COLO668 (cell line): ENCODE results near the gene ICA1.
"Not testable (repeated sequence)": the region's sequence is repeated elsewhere in the genome, so short reads cannot be mapped to it uniquely, and the experiment has no call there.

Source experiments
- DNase-seq: peaks from one replicate; lab custom pipeline; 2025; ENCODE audit not compliant: unreplicated experiment; lab: John Stamatoyannopoulos, UW

ICA1 gene

GRCh38 chr7:8109196-8110022 is 152.6 kb downstream of the ICA1 start:
- no peak for DNase-seq

DNA sequence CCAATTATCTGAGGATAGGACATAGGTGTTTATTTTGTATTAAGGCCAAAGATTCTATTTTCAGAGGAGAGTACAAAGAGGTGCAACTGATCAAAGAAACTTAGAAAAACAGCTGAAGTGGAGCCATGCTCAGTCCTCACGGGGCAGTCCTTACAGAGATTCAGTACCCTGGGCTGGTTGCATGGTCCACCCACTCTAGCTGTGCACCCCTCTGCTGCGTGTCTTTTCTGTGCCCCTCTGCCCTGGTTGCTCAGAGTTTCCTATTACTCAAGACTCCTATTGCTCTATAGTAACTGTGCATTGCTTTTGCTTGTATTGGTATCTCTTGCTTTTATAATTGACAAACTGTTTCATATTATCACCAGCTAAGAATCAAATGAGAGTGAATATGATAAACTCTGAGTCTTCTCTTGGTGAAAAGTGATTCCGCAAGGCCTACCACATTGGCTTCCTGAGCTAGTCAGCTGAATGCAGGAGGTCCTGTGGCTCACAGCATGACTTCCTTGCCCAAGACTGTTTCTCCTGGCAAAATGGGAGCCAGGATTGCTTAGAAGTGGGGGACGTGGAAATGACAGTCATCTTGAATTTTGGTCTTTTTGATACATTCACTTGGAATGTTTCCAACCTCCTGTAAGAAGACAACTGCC is 156.4 kb downstream of the ICA1 start:
- no peak for DNase-seq

DNA sequence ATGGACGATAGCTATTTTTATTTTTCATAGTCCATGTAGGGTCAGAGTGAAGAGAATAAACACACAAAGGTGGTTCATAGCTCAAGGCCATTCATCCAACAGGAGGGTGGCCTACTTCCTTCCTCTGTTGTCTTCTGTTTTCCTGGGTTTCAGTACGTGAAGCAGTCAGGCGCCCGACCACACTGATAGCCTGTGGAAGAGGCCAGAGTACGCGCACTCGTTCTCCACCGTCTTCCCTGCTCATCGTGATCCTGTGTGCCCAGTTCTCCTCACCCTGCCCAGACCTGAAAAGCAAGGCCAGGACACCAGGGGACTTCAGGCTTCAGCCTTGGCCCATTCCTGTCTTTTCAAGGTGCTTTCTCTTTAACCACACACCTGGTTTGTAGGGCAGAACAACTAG is 158.7 kb downstream of the ICA1 start:
- no peak for DNase-seq

- not testable (repeated sequence) for DNase-seq
Measured at GRCh38 chr7:8101292-8101691, 160.7 kb downstream of the ICA1 start.

GRCh38 chr7:8094164-8095140 is 167.5 kb downstream of the ICA1 start:
- no peak for DNase-seq

DNA sequence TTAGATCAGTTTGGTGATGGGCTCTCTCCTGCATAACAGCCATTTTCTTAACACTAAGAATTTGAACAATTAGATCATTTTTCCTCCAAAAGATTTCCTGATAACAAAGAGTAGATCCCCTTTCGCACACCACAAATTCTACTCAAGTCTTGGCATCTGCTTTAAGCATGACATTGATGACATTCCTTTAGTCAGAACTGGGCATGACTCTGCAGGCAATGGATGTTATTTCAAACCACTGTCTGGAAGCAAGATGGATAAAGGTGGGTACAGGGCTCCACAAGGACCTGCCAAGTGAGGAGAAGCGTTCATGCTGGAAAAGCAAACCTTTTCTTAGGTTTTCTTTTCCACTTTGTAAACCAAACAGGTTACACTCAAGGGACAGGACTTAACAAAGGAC is 169.8 kb downstream of the ICA1 start:
- no peak for DNase-seq

DNA sequence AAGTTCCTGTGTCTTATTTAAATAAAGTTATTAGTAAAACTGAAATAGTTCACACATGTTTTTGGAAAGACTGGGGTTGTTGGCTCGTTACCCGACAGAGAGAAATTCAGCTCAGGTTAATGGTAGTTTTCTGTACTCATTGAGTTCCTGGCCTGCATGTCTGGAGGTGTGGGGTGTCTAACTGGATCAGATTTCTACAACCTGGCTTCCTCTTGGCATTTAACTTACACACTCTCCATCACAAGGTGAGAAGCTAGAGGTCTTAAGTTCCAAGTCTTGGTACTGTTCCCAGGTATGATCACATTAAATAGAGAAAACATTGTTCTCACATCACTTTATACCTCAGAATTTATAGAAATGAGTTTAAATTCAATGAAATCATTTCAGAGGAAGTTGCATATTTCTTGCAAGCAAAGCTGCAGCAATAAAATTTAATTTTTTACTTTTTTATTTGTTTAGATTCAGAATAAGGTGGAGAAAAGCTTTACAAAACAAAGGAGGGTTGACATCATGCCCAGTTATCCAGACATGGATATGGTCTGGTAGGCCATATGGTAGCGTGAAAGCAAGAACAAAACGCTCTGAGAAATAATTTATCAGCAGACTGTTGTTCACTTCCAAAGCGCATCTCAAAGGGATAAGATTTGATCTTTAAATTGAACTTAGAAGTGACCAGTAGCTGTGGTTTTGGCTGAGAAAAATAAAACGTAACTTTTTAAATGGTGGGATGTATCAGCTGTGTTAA is 172.8 kb downstream of the ICA1 start:
- DNase-seq, result no peak

DNA sequence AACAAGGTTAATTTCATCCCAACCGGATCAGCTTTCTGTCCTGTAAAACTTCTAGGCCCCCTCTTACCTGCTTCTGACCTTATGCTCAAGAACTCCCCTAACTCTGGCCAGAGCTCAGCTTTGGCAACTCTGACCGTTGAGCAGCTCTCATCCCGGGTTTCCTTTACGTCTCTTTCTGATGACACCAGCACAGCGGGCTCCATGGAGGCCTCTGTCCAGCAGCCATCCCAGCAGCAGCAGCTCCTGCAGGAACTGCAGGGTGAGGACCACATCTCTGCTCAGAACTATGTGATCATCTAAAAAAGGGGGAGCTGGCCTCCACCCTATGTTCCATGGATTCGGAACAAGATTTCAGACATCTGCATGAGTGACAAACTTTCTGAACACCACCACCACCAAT is 175.7 kb downstream of the ICA1 start:
- no peak for DNase-seq

DNA sequence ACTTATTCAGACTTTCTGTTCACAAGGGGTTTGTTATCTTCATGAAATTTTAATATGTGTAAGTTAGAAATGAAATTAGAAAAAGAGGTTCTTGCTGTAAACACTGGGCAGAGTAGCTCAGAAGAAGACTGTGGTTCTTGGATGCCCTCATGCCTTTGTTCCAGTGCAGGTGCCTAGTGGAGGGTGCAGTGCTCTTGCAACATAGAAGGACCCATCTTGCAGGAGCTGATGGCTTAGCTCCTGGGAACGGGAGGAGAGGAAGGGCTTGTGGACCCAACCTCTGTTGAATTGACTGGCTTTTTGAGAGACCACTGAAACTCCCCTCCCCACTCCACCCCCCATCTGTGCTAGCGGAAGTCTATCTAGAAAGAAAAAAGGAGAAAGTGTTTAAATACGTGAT is 176.5 kb downstream of the ICA1 start:
- no peak for DNase-seq

GRCh38 chr7:8084836-8085235 is 177.1 kb downstream of the ICA1 start:
- DNase-seq, result no peak

- DNase-seq, result no peak
Measured at GRCh38 chr7:8082762-8083161, 179.2 kb downstream of the ICA1 start.

GRCh38 chr7:8078418-8078817 is 183.5 kb downstream of the ICA1 start:
- DNase-seq, result no peak

DNA sequence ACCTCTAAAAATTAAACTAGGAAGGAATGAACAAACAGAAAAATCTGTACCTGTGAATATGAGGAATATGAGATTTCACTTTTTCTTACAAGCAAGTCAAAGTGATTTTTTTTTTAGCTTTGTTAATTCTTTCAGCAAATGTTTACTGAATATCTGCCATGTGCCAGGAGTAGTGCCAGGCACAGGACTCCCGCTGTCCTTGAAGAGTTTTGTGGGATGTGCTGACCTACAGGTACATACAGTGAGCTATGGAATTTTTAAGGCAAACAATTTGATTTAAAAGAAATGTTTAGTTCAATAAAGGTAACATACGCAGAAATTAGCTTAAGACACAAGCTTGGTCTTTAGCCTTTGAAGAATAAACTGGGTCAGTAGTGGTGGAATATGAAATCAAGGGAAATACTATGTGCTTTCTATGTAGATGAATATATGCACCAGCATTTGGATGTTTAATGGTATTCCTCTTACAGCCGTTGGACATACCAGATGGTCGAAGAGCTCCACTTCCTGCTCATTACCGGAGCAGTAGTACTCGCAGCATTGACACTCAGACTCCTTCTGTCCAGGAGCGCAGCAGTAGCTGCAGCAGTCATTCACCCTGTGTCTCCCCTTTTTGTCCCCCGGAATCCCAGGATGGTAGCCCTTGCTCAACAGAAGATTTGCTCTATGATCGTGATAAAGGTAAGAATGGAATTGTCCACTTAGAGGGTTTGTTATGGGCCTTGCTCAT is 191.4 kb downstream of the ICA1 start:
- no peak for DNase-seq

DNA sequence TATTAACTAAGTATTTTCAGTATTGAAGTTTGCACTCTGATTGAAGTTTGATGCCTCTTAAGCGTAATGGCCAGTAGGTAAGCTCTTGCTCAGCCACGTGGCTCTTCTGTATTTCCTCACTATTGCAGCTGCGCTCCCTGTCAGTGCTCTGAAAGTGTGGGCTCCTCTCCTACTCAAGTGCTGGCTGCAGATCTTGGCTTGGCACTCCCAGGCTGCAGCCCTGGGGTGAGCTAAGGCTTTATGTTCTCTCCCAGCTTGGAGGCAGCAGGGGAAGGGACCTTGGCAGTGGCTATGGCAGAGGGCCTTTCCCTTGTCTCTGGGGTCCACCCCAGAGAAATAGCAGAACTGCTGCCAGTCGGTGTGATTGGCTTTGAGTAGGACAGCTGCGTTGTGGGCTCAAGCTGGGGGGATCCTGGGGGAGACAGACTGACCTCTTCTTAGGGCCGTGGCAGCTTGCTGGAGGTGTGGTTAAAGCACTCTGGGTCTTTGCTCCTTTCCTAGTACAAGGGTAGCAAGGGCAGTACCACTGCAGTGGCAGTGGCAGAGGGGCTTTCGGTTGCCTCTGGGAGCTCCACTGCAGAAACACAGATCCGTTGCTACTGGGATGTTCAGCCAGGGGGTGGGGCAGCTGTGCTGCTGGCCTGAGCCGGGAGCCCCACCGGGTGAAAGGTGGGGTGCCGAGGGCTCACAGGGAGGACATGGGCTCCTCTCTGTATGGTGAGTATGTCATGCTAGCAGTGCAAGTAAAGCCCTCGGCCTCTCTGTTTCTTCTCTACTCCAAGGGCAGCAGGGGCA is 192.9 kb downstream of the ICA1 start:
- no peak for DNase-seq

DNA sequence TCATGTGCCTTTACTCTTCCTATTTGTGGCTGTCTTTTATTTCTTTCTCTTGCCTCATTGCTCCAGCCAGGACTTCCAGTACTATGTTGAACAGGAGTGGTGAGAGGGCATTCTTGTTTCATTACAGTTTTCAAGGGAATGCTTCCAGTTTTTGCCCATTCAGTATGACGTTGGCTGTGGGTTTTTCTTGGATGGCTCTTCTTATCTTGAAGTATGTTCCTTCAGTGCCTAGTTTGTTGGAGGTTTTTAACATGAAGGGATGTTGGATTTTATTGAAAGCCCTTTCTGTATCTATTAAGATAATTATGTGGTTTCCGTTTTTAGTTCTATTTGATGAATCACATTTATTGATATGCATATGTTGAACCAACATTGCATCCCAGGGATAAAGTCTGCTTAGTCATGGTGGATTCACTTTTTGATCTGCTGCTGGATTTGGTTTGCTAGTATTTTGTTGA is 196.6 kb downstream of the ICA1 start:
- DNase-seq, result no peak

- no peak for DNase-seq
Measured at GRCh38 chr7:8064828-8065227, 197.1 kb downstream of the ICA1 start.

DNA sequence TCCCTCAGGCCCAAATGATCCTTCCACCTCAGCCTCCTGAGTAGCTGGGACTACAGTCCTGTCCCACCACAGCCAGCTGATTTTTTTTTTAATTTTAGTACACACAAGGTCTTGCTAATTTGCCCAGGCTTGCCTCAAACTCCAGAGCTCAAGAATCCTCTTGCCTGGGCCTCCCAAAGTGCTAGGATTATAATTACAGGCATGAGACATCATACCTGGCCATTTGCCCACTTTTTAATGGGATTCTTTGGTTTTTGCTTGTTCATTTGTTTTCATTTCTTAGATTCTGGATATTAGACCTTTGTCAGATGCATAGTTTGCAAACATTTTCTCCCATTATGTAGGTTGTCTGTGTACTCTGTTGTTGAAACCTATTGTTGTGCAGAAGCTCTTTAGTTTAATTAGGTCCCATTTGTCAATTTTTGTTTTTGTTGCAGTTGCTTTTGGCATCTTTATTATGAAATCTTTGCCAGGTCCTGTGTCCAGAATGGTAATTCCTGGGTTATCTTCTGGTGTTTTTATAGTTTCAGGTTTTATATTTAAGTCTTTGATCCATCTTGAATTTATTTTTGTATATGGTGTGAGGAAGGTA is 198.2 kb downstream of the ICA1 start:
- DNase-seq, result no peak

GRCh38 chr7:8063300-8063699 is 198.7 kb downstream of the ICA1 start:
- DNase-seq, result not testable (repeated sequence)
